ENCODE measurements around the gene CNTN6.
A peak's percentile ranks its signal among the peaks of the same experiment; 100 is the strongest.
"Not testable (repeated sequence)": the region's sequence is repeated elsewhere in the genome, so short reads cannot be mapped to it uniquely, and the experiment has no call there.

Gene CNTN6

DNA sequence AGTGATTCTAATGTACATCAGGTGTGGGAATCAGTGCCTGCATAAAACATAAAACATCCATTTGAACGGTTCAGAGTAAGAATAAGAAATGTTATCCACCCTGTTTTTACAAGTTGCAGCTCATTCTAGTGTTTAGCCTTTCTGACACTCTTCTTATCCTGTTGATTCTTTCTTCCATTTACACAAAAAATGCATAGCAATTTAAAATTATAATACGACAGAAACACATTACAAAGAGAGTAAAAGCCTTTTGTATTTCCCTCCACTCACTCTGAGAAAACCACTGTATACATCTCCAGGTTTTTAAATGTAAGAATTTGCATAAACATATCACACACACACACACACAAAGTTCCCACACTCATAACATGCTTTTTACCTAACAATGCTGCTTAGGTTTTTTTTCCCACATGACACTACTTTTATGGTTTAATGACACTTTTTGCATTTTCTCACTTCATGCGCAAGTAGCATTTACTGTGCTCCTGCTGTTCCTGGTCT is 199.8 kb downstream of the CNTN6 start:
- DNase-seq = no peak

DNA sequence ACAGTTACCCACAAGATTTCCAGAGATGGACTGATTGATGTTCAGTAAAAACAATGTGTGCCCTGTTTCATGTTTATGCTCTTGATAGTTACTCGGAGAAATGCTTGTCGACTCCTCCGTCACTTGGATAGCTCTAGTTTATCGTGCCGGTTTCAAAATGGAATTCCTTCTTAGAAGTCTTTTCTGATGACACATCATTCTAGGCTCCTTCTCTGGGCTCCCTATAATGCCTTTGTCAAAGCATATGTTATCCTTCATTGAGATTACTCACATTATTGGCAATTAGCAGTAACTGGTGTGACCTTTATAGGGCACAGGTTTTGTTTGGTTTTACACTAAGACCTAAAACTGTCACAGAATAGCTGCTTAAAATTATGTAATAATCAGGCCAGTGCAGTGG is 201.8 kb downstream of the CNTN6 start:
- no peak for DNase-seq

DNA sequence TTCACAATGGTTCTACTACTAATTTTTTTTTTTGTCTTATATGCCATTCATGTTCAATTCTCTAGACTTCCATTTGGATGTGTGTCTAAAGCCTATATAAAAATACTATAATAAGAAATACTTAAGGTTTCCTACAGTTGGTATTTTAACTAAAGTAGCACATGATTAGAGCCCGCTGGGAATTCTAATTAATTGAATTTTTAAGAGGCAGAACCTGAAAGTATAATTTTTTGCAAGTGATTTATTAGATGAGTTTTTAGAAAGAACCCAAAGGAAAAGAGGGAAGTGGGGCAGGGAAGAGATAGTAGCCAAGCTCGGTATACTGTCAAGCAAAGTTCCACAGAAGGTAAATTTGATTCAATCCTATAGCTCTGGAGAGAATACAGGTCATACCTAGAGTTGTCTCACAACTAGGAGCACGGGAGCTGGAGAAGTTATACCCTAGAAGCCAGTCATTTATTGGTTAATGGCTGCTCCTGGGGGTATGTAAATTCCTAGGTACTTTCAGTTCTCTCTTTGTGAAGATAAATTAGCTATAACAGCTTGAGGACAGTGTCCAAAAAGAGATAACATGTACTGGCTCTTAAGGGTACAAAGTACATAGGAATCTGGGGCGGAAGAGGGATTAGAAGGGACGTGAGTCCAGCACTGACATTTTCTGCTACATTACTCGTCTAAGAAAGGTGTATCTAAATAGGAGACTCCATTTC is 225.6 kb downstream of the CNTN6 start:
- DNase-seq = no peak

DNA sequence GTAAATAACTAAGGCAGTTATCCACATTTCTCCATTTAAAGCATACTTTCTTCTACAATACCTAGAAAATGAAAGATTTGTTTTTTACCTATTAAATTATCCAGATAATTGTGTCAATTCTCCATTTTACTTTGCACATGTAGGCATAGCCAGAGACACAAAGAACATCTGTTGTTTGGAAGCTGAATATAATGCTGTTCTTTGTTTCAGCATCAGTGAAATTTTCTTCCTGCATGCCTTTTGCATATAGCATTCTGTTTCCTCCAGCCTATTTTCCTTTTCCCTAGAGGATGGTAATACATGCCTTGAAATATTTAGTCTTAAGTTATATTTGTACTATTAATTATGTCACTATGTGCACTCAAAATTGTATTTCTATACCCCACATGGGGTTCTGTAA is 233.7 kb downstream of the CNTN6 start:
- no peak for DNase-seq

DNA sequence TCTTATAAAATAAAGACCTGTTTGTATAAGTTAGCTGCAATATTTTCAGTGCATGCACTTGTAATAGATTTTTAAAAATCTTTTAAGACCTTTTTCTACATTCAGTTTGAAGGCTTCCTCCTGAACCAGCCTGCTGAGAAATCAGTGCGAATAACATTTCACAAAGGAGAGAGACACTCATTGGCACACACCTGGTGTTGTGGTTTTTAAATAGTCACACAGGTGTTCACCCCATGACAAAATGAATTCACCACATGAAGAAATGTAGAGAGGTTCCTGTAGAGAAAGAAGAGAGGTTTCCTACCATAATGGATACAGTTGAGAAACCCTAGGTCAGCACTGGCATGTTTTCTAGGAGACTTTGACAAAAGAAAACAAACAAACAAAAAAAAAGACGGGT is 237.3 kb downstream of the CNTN6 start:
- DNase-seq = no peak

DNA sequence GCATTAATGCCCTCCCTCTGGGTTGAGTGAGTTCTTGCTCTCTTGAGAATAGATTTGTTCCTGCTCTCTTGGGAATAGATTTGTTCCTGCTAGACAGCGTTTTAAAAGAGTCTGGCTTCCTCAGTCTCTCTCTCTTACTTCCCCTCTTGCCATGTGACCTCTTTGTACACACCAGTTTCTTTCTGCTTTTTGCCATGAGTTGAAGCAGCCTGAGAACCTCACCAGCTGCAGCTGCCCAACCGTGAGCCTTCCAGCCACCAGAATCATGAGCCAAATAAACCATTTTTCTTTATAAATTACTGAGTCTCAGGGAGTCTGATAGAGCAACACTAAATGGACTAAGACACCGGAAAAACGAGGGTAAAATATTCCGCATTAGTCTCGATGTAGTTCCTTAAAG is 253.6 kb downstream of the CNTN6 start:
- DNase-seq = no peak

DNA sequence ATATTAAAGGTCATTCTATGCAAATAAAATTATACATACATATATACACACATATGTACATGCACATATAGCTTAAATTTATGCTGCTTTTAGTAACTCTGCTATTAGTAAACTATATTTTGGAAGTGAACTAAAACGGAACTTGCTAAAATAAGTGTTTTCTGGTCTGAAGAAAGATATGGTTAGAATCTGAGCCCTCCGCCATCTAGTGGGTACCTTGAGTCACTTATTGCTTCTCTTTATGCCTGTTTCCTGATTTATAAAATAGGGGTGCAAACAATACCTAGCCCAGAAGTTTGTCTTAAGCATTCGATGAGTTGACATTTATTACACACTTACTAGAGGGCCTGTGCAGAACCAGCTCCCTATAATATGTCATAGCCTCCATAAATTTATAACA is 255.7 kb downstream of the CNTN6 start:
- no peak for DNase-seq

DNA sequence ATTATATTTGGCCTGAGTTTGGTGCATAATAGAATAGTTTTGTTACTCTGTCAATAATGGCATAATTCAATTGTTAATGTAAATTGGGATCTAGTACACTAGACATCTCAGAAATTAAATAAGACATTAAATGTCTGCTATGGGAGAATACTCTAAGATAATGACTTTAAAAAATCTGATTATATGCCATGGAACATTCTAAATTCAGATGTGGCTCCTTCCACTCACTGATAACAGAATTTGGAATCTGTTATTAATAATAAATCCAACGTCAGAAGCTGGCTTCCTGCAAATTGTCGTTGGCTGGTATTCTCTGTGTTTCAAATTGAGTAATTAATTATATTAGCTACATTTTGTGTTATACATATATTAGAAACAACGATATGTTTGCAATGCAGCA is 258.1 kb downstream of the CNTN6 start:
- no peak for DNase-seq

DNA sequence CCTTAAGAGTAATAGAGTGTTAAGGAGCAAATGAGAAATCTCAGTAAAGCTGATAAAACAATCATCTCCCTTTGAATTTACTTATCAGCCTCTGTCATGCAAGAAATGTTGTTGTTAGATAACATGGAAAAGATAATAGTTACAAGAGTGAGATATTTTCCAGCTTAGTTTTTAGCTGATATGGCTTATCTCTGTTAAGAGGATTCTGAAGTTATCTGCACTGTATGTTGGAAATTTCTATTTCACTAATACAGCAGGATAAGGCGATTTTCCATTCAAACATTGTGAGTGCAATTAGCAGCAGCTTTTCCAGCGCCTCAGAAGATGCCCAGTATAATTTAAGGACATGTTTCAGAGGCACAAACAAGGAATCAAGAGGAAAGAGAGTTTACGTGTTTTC is 262.9 kb downstream of the CNTN6 start:
- no peak for DNase-seq

DNA sequence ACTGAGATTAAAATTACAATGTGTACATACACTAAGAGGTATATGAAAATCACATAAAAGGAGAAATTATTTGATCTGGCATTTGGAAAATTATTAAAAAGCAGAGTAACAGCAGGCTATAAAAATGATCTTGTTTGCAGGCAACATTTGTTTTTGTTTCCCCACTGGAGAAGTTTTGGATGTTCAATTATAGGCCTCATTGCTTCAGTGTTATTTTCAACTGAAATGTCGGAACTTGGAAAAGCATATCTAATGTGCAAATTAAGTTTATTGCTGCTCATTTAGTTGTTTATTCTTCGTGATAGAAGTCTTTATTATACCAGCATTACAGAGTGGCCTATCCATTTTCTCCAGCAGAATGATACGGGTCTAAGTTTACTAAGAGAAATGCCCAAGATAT is 263.3 kb downstream of the CNTN6 start:
- DNase-seq = no peak

DNA sequence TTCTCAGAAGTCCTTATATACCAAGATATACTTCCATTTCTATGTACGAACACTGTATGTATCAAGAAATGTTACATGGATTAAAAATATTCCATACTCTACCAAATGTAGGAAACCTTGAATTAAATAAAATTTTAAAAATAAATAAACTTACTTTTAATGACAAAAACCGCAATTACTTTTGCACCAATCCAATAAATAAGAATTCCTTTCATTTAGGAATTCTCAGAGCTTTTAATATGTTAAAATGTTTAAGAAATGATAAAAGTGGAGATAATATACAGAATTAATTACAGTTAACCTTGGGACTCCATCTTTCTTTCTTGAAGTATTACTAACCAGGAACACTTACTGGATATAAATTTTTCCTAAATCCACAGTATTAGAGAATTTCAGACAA is 272.7 kb downstream of the CNTN6 start:
- no peak for DNase-seq

DNA sequence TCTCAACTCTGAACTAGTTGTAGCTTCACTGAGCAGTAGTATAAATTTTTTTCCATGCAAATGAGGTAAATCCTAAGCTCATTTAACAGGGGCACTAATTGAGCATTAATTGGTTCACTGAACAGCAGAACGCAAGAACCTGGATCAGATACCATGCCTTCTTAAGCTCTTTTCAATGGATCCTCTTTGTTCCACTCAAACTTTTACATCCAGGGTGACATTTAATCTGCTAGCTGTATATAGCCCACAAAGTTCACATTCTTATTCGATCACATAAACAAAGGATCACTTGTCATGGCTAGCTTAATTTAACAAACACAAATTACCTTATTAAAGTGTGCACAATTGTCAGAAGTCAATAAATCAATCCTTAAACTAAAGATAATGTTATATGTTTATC is 281.6 kb downstream of the CNTN6 start:
- no peak for DNase-seq

DNA sequence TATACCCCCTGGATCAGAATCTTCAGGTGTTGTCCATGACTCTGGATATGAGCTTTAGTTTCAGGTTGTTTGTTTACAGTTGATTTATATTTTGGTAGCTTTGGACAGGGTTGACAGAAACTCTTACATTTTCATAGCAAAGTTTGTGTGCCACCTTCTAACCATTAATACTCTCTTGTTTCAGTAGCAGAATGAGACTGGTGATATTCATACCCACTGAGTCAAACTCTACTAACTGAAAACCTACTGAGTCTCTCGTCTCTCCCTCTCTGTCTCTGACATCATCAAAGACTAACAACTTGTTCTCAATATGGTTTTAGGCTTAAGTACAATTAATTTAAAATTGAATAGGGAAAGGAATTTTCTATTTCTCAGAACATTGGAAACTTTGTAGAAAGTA is 282.3 kb downstream of the CNTN6 start:
- no peak for DNase-seq

DNA sequence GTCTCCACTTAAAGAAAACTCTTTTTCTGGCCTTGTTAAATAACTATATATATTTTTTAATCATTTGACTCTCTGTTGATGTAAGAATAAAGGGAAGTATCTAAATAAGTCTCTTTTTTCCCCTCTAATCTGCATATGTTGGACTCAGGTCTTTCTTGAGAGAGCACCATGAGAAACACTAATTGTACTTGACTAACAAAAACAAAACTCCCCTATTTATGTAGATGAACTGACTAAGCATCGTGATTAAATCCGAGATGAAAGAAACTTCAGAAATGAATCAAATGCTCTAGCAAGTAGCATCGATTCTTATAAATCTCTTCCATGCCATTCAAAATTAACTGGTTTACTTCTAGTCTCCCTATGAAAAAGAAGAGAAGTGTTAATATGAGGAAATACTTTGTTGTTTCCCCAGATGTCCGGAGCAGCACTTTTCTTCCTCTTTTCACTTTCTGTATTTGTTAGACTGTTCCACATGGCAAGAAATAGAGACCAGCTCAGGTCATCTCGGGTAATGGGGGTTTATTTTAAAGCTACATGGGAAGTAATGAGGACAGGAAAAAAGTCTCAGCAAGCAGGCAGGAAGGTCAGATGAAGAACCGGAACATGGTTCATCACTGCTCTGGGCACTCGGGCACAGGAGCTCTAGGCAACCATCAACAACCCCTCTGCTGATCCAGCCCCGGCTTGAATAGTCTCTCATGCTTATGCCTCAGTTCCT is 288.3 kb downstream of the CNTN6 start:
- no peak for DNase-seq

DNA sequence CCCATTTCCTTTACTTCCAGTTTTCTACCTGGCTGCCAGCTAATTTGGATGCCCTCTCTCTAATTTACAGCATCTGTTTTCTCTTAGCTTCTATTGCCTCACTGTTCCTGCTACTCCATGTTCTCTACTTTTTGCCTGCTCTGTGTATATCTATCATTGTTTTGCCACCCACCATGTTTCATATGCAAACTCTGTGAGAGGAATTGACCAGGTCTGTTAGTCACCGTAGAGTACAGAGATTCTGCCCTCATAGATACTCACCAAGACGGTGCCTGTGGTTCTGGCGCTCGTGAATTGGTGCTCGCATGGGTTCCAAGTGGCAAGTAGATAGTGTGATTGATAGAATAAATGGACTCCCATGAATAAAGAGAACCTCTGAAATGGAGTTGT is 288.8 kb downstream of the CNTN6 start:
- no peak for DNase-seq

DNA sequence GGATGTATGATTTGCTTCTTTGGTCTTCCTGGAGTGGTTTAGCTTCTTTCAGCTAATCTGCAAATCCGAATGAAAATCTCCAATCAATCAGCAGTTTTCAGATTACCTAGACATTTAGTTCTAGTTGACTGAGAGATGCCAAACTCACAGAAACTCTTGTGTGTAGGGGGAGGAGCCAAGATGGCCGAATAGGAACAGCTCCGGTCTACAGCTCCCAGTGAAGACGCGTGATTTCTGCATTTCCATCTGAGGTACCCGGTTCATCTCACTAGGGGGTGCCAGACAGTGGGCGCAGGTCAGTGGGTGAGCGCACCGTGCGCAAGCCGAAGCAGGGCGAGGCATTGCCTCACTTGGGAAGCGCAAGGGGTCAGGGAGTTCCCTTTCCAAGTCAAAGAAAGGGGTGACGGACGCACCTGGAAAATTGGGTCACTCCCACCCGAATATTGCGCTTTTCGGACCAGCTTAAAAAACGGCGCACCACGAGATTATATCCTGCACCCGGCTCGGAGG is 294.6 kb downstream of the CNTN6 start:
- not testable (repeated sequence) for DNase-seq

DNA sequence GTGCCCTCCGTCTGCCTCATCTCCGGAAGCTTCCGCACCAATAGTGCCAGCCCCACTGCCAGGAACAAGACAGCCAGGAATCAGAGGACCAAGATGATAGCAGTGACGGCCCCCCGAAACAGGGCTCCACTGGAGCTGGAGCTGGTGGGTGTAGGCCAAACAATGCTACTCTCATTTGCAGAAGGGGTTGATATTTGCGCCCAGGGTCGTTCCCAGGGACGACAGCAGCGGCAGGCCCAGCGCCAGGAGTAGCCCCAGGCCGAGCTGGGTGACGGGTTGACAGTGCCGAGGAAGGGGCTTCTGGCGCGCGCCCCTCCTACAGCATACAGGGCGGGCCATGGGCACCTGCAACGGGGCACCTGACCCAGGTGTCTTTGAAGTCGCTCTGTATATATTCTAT is 301.4 kb downstream of the CNTN6 start:
- DNase-seq = no peak

DNA sequence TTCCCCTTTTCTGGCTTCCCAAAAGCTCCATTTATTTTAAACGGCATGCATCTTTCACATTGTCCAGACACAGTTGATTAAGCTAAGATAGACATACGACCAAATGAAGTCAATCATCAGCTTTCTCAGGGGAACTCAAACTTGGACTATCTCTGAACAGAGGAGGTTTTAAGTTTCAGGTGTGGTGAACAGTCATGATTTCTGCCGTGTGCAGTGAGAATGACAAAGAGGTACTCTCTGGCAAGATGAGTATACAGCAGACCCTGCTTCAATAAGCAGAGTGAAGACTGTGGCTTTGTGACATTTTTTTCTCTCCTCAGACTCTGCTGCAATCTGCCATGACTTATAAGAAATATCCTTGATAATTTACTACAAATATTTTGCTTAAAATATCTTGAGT is 307.7 kb downstream of the CNTN6 start:
- no peak for DNase-seq

DNA sequence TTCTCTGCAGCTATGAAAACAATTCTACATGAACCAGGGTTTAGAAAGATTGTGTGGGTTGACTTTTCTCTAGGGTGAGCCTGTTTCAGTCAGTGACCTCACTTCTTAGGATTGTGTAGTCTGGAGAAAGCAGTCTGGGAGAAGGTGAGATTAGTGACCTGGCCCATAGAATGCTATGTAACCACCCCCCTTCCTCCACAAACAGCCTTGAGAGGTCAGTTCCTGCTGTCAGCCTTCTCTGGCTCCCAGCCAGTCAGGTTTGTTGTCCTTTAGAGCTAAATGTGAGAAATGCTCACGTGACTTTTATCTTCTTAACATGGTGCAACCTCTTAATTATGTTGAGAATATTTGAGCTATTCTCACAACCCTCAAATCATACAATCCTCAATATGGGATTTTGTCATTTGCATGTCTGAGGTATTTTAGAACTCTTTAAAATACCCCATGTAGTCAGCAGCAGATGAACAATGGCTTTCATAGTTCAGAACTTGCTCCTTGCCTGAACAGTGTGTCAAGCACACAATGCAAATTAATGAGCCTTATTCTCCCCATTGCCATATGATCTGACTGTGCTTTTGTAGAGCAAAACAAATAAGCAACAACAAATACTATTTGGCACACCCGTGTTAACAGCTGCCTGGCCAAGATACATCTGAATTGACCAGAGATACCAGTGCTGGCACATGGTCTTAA is 311.6 kb downstream of the CNTN6 start:
- no peak for DNase-seq

DNA sequence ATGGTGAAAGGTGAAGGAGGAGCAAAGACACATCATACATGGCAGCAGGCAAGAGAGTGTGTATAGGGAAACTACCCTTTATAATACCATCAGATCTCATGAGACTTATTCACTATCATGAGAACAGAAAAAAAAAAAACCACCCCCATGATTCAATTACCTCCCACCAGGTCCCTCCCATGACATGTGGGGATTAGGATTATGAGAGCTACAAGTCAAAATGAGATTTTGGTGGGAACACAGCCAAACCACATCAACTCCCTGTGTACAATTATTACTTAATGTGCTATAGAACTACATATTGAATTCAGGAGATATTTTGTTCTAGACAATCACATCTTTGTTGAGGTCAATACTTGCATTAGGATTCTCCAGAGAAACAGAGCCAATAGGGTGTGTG is 313.4 kb downstream of the CNTN6 start:
- DNase-seq = no peak

DNA sequence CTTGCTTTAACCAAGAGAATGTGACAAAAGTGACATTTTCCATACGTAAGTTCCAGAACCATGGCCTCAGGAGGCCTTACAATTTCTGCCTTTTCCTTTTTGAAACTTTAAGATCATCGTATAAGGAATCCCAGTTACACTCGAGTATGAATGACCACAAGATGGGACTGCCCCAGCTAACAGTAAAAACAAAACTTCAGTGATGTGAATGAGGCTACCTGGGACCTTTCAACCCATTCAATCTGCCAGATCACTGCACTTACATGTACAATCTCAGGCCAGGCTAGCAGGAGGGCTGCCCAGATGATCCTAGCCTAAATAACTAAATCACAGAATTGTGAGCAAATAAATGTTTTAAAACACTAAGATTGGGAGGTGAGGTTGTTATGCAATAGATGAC is 328.8 kb downstream of the CNTN6 start:
- DNase-seq = no peak

DNA sequence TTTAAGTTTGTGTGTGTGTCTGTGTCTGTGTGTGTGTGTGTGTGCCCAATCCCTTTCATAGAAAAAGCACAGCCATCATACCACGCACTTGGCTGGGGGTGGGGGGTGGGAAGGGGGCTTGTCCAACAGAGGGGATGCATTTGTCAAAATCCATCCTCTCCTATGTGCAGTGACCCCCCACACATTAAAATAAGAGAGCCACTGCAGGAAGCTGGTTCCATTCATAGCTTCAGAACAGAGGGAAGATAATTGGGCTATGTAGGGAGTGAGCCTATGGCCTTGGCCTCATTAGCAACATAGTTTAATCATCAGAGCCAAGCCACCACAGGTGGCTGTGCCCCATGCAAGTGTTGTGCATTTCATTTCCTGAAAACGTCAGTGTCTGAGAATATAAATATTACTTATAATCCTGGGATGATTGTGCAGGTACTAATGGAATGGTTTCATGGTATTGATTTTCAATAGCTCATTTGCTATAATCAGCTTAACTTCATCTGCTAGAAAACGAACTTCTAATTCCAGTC is 330.8 kb downstream of the CNTN6 start:
- no peak for DNase-seq

DNA sequence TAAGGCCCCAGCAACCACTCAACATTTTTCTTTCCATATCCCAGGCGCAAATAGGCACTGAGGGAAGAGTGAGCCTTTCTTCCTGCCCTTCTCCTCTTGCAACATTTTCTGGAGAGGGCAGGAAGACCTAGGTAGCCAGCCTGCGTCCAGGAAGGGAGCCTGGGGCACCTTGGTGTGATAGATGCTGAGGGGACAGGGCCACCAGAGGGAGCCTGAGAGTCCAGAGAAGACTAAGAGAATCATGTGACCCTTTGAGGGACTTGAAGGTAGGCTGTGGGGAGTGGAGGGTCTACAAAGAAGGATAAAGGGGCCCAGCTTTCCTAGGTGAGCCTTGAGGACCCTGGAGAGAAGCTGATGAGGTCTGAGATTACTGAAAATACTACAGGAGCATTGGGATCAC is 346.6 kb downstream of the CNTN6 start:
- peak; percentile 12 for DNase-seq

DNA sequence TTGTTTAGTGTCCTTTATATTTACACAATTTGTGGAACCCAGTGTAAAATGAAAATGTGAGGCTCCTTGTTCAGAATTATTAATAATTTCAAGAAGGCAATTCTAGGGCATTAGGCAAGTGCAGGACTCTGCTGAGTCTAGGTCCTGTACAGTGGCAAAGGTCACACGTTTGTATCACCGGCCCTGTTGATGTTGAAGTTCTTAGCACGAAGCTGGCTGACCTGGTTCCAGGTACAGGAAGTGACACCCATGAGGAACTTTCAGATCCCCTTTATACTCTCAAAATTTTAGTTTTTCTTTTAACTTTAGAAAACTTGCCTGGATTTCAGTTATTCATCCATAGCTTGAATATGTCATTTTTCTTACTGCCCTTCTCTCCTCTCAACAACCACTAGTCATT is 349.4 kb downstream of the CNTN6 start:
- no peak for DNase-seq

Measured in stimulated activated CD4-positive, alpha-beta T cell treated with anti-CD3 and anti-CD28 coated beads, Interleukin-15, amount 100 ng/mL, for 24 hours (primary cell).